Measurements from ENCODE around the gene SHROOM4.

Gene SHROOM4

GRCh38 chrX:50813843-50814661 lies at the start of gene SHROOM4:
SHROOM4 (minus strand) TSS chrX:50814194; CDS start chrX:50814018, 176 bp downstream.
- Histone ChIP-seq H3K27ac (ENCODE audit: low read depth, low read length) (no peak within 1 kb of the TSS), H3K9ac (ENCODE audit: low read length) (no peak within 1 kb of the TSS), H3K4me1 (ENCODE audit: insufficient read depth, low read length) (no peaks in the 10 kb centered on the region), H3K36me3 (ENCODE audit: insufficient read depth, low read length) (no peaks in the 10 kb centered on the region), H3K4me3 (ENCODE audit: low read depth in 1 of 2, low read length in 2 of 2) (peak within 1 kb of the TSS; percentile 48 to 65), H3K27me3 (ENCODE audit: control insufficient read depth in 1 of 2, insufficient read depth in 2 of 2, low read length in 2 of 2) (no peaks in the 10 kb centered on the region), H3K9me3 (ENCODE audit: low read length) (no peaks in the 10 kb centered on the region)

- no peaks in the 10 kb centered on the region for H3K9me3 ChIP-seq (ENCODE audit: low read length)
- H3K9ac ChIP-seq (ENCODE audit: low read length), result no peak overlapping the region
- no peak overlapping the region for H3K4me3 ChIP-seq (ENCODE audit: low read depth in 1 of 2, low read length in 2 of 2)
- H3K36me3 ChIP-seq (ENCODE audit: insufficient read depth, low read length), result no peaks in the 10 kb centered on the region
- peaks cover 0 to 8% of the 10 kb centered on the region in 2 donors for H3K27me3 ChIP-seq (ENCODE audit: control insufficient read depth in 1 of 2, insufficient read depth in 2 of 2, low read length in 2 of 2)
- H3K4me1 ChIP-seq (ENCODE audit: insufficient read depth, low read length), result no peaks in the 10 kb centered on the region
- H3K27ac ChIP-seq (ENCODE audit: low read depth, low read length), result no peak overlapping the region
Observed at GRCh38 chrX:50863471-50863870, 49.5 kb upstream of the SHROOM4 start.

- no peak overlapping the region for H3K27ac ChIP-seq (ENCODE audit: low read depth, low read length)
- no peak overlapping the region for H3K4me3 ChIP-seq (ENCODE audit: low read depth in 1 of 2, low read length in 2 of 2)
- H3K36me3 ChIP-seq (ENCODE audit: insufficient read depth, low read length), result no peaks in the 10 kb centered on the region
- no peak overlapping the region for H3K9ac ChIP-seq (ENCODE audit: low read length)
- peaks cover 0 to 8% of the 10 kb centered on the region in 2 donors for H3K27me3 ChIP-seq (ENCODE audit: control insufficient read depth in 1 of 2, insufficient read depth in 2 of 2, low read length in 2 of 2)
- H3K4me1 ChIP-seq (ENCODE audit: insufficient read depth, low read length), result no peaks in the 10 kb centered on the region
- H3K9me3 ChIP-seq (ENCODE audit: low read length), result no peaks in the 10 kb centered on the region
Observed at GRCh38 chrX:50860518-50860917, 46.5 kb upstream of the SHROOM4 start.

- no peak overlapping the region for H3K27ac ChIP-seq (ENCODE audit: low read depth, low read length)
- no peaks in the 10 kb centered on the region for H3K36me3 ChIP-seq (ENCODE audit: insufficient read depth, low read length)
- H3K4me3 ChIP-seq (ENCODE audit: low read depth in 1 of 2, low read length in 2 of 2), result no peak overlapping the region
- no peaks in the 10 kb centered on the region for H3K9me3 ChIP-seq (ENCODE audit: low read length)
- no peaks in the 10 kb centered on the region for H3K4me1 ChIP-seq (ENCODE audit: insufficient read depth, low read length)
- peaks cover 0 to 8% of the 10 kb centered on the region in 2 donors for H3K27me3 ChIP-seq (ENCODE audit: control insufficient read depth in 1 of 2, insufficient read depth in 2 of 2, low read length in 2 of 2)
- no peak overlapping the region for H3K9ac ChIP-seq (ENCODE audit: low read length)
Observed at GRCh38 chrX:50858548-50858947, 44.6 kb upstream of the SHROOM4 start.

- H3K9ac ChIP-seq (ENCODE audit: low read length), result no peak overlapping the region
- no peak overlapping the region for H3K27ac ChIP-seq (ENCODE audit: low read depth, low read length)
- no peaks in the 10 kb centered on the region for H3K9me3 ChIP-seq (ENCODE audit: low read length)
- no peak overlapping the region for H3K4me3 ChIP-seq (ENCODE audit: low read depth in 1 of 2, low read length in 2 of 2)
- H3K36me3 ChIP-seq (ENCODE audit: insufficient read depth, low read length), result no peaks in the 10 kb centered on the region
- no peaks in the 10 kb centered on the region for H3K27me3 ChIP-seq (ENCODE audit: control insufficient read depth in 1 of 2, insufficient read depth in 2 of 2, low read length in 2 of 2)
- no peaks in the 10 kb centered on the region for H3K4me1 ChIP-seq (ENCODE audit: insufficient read depth, low read length)
Observed at GRCh38 chrX:50853399-50853798, 39.4 kb upstream of the SHROOM4 start.

GRCh38 chrX:50852524-50852923 lies 38.5 kb upstream of the SHROOM4 start:
- Histone ChIP-seq H3K27ac (ENCODE audit: low read depth, low read length) (no peak overlapping the region), H3K36me3 (ENCODE audit: insufficient read depth, low read length) (no peaks in the 10 kb centered on the region), H3K9ac (ENCODE audit: low read length) (no peak overlapping the region), H3K9me3 (ENCODE audit: low read length) (no peaks in the 10 kb centered on the region), H3K4me3 (ENCODE audit: low read depth in 1 of 2, low read length in 2 of 2) (no peak overlapping the region), H3K4me1 (ENCODE audit: insufficient read depth, low read length) (no peaks in the 10 kb centered on the region), H3K27me3 (ENCODE audit: control insufficient read depth in 1 of 2, insufficient read depth in 2 of 2, low read length in 2 of 2) (no peaks in the 10 kb centered on the region)

GRCh38 chrX:50842221-50842620 lies 28.2 kb upstream of the SHROOM4 start:
- no peaks in the 10 kb centered on the region for H3K9me3 ChIP-seq (ENCODE audit: low read length)
- H3K4me3 ChIP-seq (ENCODE audit: low read depth in 1 of 2, low read length in 2 of 2), result no peak overlapping the region
- no peak overlapping the region for H3K27ac ChIP-seq (ENCODE audit: low read depth, low read length)
- H3K9ac ChIP-seq (ENCODE audit: low read length), result no peak overlapping the region
- no peaks in the 10 kb centered on the region for H3K36me3 ChIP-seq (ENCODE audit: insufficient read depth, low read length)
- peaks cover 0 to 4% of the 10 kb centered on the region in 2 donors for H3K27me3 ChIP-seq (ENCODE audit: control insufficient read depth in 1 of 2, insufficient read depth in 2 of 2, low read length in 2 of 2)
- no peaks in the 10 kb centered on the region for H3K4me1 ChIP-seq (ENCODE audit: insufficient read depth, low read length)

- Histone ChIP-seq H3K27me3 (ENCODE audit: control insufficient read depth in 1 of 2, insufficient read depth in 2 of 2, low read length in 2 of 2) (peaks cover 0 to 4% of the 10 kb centered on the region in 2 donors), H3K36me3 (ENCODE audit: insufficient read depth, low read length) (no peaks in the 10 kb centered on the region), H3K9ac (ENCODE audit: low read length) (no peak overlapping the region), H3K9me3 (ENCODE audit: low read length) (no peaks in the 10 kb centered on the region), H3K4me1 (ENCODE audit: insufficient read depth, low read length) (no peaks in the 10 kb centered on the region), H3K4me3 (ENCODE audit: low read depth in 1 of 2, low read length in 2 of 2) (no peak overlapping the region), H3K27ac (ENCODE audit: low read depth, low read length) (no peak overlapping the region)
Observed at GRCh38 chrX:50839730-50840129, 25.7 kb upstream of the SHROOM4 start.

GRCh38 chrX:50838820-50839600 lies 25.0 kb upstream of the SHROOM4 start:
- no peaks in the 10 kb centered on the region for H3K9me3 ChIP-seq (ENCODE audit: low read length)
- H3K9ac ChIP-seq (ENCODE audit: low read length), result no peak overlapping the region
- H3K27me3 ChIP-seq (ENCODE audit: control insufficient read depth in 1 of 2, insufficient read depth in 2 of 2, low read length in 2 of 2), result peaks cover 0 to 4% of the 10 kb centered on the region in 2 donors
- H3K36me3 ChIP-seq (ENCODE audit: insufficient read depth, low read length), result no peaks in the 10 kb centered on the region
- H3K27ac ChIP-seq (ENCODE audit: low read depth, low read length), result no peak overlapping the region
- H3K4me1 ChIP-seq (ENCODE audit: insufficient read depth, low read length), result no peaks in the 10 kb centered on the region
- no peak overlapping the region for H3K4me3 ChIP-seq (ENCODE audit: low read depth in 1 of 2, low read length in 2 of 2)

GRCh38 chrX:50827996-50828395 lies 14.0 kb upstream of the SHROOM4 start:
- H3K27me3 ChIP-seq (ENCODE audit: control insufficient read depth in 1 of 2, insufficient read depth in 2 of 2, low read length in 2 of 2), result no peaks in the 10 kb centered on the region
- H3K4me1 ChIP-seq (ENCODE audit: insufficient read depth, low read length), result no peaks in the 10 kb centered on the region

GRCh38 chrX:50825825-50826224 lies 11.8 kb upstream of the SHROOM4 start:
- H3K27ac ChIP-seq (ENCODE audit: low read depth, low read length), result no peak overlapping the region
- H3K36me3 ChIP-seq (ENCODE audit: insufficient read depth, low read length), result no peaks in the 10 kb centered on the region
- no peaks in the 10 kb centered on the region for H3K9me3 ChIP-seq (ENCODE audit: low read length)
- no peaks in the 10 kb centered on the region for H3K27me3 ChIP-seq (ENCODE audit: control insufficient read depth in 1 of 2, insufficient read depth in 2 of 2, low read length in 2 of 2)
- no peak overlapping the region for H3K9ac ChIP-seq (ENCODE audit: low read length)
- H3K4me1 ChIP-seq (ENCODE audit: insufficient read depth, low read length), result no peaks in the 10 kb centered on the region
- H3K4me3 ChIP-seq (ENCODE audit: low read depth in 1 of 2, low read length in 2 of 2), result no peak overlapping the region

More at GRCh38 chrX:50827996-50828395, 14.0 kb upstream of the SHROOM4 start:
- Histone ChIP-seq H3K36me3 (ENCODE audit: insufficient read depth, low read length) (no peaks in the 10 kb centered on the region), H3K9ac (ENCODE audit: low read length) (no peak overlapping the region), H3K27ac (ENCODE audit: low read depth, low read length) (no peak overlapping the region), H3K9me3 (ENCODE audit: low read length) (no peaks in the 10 kb centered on the region), H3K4me3 (ENCODE audit: low read depth in 1 of 2, low read length in 2 of 2) (no peak overlapping the region)

All from muscle layer of colon (tissue), 2 donors.